GM12892 (cell line): ENCODE results near the gene CREB3L1.

Experiments used
- POLR2A ChIP-seq: IDR thresholded peaks from 2 replicates; pipeline ENCODE4 v1.6.1; 2011; ENCODE audit warnings: low read depth, low read length, control low read depth
- POLR2AphosphoS5 ChIP-seq: IDR thresholded peaks from 2 replicates; pipeline ENCODE4 v1.6.1; 2011; ENCODE audit warnings: low read depth, low read length, control low read depth

- TF ChIP-seq POLR2AphosphoS5, result no peak
- TF ChIP-seq POLR2A, result no peak
Measured at GRCh38 chr11:46238967-46239800, 38.3 kb upstream of the CREB3L1 start.
